Measurements from ENCODE around the gene SORCS2.

DNA sequence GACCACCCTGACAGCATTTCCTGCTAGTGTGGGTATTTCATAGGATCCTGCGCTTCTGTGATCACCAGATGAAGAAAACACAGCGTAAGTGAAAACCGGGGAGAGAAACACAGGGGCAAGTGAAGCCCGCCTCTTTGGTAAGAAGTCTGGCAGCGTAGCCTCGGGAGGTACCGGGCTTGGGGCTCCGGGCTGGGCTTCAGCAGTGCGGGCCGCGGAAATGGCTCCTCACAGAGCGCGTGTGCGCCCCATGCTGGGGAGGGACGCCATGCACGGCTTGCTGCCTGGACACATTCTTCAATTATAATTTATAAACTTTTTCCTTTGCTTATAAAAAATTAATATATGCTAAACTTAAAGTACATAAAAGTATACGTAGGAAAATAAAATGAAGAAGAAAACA lies 595.9 kb downstream of the SORCS2 start:
- no peak for TF ChIP-seq SRSF4 (IDR thresholded peaks at IDR 0.05; ENCODE audit: low read depth, low read length, poor library complexity, severe bottlenecking)
- TF ChIP-seq ZNF24 (IDR thresholded peaks at IDR 0.05): no peak
- no peak for TF ChIP-seq YY1 (IDR thresholded peaks at IDR 0.05; ENCODE audit: insufficient read depth, insufficient replicate concordance, low read depth, low read length)
- TF ChIP-seq PHF5A (CRISPR knock-in tag; IDR thresholded peaks at IDR 0.05; ENCODE audit: low read depth, unreplicated experiment): no peak
- TF ChIP-seq, protein P1, sequence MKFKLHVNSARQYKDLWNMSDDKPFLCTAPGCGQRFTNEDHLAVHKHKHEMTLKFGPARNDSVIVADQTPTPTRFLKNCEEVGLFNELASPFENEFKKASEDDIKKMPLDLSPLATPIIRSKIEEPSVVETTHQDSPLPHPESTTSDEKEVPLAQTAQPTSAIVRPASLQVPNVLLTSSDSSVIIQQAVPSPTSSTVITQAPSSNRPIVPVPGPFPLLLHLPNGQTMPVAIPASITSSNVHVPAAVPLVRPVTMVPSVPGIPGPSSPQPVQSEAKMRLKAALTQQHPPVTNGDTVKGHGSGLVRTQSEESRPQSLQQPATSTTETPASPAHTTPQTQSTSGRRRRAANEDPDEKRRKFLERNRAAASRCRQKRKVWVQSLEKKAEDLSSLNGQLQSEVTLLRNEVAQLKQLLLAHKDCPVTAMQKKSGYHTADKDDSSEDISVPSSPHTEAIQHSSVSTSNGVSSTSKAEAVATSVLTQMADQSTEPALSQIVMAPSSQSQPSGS (CRISPR knock-in tag; IDR thresholded peaks at IDR 0.05): no peak
- TF ChIP-seq POLR2A (IDR thresholded peaks at IDR 0.05; ENCODE audit: insufficient read depth in 1 of 2, low read depth in 2 of 2, low read length in 2 of 2): no peak
